HG03196 (cell line): ENCODE data around the gene EML4.

Source experiments
- ATAC-seq: cut with Tn5 transposase; IDR thresholded peaks from one replicate; pipeline ENCODE4 v1.9.1; 2021; ENCODE audit not compliant: unreplicated experiment

EML4 gene

GRCh38 chr2:42192652-42193566 lies 23.8 kb downstream of the EML4 start:
- ATAC-seq, result no peak

GRCh38 chr2:42193722-42194187 lies 24.6 kb downstream of the EML4 start:
- no peak for ATAC-seq

GRCh38 chr2:42194428-42194827 lies 25.3 kb downstream of the EML4 start:
- no peak for ATAC-seq

GRCh38 chr2:42195559-42195958 lies 26.4 kb downstream of the EML4 start:
- ATAC-seq, result no peak

DNA sequence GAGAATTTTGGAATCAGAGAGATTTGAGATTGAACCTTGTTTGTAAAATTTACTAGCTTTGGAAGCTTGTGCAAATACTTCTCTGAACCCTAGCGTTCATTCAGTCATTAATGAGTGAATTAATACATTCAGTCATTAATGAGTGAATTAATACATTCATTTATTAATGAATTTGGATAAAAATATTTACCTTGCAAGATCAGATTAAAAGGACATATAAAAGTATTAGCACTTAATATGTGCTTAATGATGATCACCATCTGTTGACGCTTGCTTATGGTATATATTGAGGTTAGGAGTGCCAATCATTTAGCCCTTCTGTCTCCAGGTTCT lies 26.9 kb downstream of the EML4 start:
- ATAC-seq, result no peak

- ATAC-seq, result no peak
Observed at GRCh38 chr2:42196403-42197267, 27.5 kb downstream of the EML4 start.

DNA sequence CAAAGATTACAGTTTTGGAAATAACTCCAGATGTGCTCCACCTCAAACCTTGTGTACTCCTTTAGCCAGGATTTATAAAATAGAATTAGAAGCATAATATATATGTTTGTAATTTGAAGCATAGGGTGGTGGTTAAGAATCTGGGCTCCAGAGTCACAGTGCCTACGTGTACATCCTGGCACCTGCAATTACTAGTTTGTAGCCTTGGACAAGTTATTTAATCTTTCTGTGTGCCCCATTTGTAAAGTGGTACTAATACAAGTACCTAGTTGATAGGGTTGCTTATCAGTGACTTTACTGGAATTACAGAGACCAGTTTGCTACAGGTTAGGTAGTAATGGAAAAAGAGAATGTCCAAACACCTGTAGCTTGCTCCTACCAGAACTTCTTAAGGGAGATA lies 28.6 kb downstream of the EML4 start:
- no peak for ATAC-seq

DNA sequence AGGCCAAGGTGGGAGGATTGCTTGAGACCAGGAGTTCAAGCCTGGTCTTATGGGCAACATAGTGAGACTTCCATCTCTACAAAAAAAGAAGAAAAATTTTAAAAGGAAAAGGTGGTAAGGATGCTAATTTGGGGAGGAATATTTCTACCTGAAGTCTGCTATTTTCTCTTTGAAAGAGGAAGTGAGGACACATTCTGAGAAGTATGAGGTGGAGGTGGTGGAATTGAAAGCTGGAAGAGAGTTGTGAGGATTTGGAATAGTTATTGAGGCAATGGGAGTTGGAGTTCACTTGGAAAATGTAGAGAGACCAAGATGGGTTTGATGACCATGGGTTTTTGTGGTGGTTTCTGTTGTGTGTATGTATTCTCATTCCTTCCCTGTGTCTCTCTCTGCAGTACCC lies 29.3 kb downstream of the EML4 start:
- ATAC-seq, result no peak

GRCh38 chr2:42199002-42199401 lies 29.8 kb downstream of the EML4 start:
- no peak for ATAC-seq

- ATAC-seq, result no peak
Observed at GRCh38 chr2:42199626-42200025, 30.5 kb downstream of the EML4 start.

DNA sequence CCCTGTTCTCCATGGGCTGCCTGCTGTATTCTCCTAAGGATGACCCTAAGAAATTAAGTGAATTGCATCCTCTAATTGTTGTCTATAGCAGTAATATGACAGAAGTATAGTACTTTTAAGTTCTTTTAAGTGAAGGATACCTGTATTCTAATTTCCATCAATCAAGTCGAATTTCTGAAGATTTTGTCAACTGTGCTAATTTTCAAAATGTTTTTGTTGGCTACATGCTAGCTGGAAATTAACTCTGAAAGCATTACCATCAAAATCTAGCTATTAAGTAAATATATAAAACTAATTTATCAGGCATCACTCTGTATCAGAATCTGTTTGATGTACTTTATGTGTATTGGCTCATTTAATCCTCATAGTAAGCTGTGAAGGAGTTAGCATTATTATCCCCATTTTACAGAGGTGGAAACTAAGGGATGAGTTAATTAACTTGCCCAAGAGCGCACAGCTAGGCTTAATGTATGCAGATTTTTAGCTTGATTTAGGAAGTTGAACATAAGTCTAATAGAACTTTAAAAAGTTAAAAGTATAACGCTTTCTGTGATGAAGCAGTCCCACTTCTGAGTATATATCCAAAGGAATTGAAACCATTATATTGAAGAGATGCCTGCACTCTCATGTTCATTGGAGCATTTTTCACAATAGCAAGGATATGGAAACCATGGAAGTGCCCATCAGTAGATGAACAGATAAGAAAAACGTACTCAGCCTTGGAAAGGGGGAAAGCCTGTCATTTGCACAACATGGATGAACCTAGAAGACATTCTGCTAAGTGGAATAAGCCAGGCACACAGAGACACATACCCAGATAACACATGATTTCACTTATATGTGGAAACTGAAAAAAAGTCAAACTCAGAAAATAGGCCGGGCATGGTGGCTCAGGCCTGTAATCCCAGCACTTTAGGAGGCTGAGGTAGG lies 32.0 kb downstream of the EML4 start:
- no peak for ATAC-seq

GRCh38 chr2:42202634-42203008 lies 33.5 kb downstream of the EML4 start:
- no peak for ATAC-seq

- no peak for ATAC-seq
Observed at GRCh38 chr2:42203792-42204191, 34.6 kb downstream of the EML4 start.

DNA sequence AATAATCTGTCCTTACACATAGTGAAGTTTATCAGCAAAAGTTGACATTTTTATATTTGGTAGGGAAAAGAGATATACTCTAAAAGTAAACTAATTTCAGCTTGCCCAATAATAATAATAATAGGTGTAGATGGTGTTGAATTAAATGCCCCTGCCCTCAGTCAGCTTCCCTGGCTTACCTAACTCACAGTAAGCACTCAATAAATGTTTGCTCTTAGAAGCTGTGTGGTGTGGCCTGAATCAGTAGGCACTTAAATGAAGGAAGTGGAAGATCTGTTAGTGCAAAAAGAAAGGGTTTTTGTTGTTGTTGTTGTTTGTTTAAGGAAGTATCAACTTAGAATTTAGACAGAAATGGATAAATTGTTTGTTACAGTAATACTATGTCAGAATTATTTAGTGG lies 36.2 kb downstream of the EML4 start:
- no peak for ATAC-seq

DNA sequence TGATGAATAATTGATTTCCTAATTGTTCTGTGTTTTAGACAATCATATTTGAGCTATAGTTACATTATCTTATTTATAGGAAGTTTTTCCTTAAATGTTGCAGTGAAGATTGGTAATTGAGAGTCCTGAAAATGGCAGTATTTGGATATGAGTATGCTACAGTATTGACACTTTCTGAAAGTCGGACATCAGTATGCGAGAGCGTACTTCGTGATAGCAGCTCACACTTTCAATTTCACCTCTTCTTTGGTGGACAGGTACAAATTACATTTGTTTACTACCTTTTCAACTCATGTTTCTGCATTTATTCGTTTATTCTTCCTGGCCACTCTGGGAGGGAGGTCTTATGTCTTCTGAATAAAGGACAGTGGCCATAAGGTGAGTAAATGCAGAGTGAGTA lies 38.7 kb downstream of the EML4 start:
- no peak for ATAC-seq

- ATAC-seq, result no peak
Observed at GRCh38 chr2:42210203-42210602, 41.0 kb downstream of the EML4 start.

GRCh38 chr2:42211291-42211690 lies 42.1 kb downstream of the EML4 start:
- ATAC-seq, result no peak

DNA sequence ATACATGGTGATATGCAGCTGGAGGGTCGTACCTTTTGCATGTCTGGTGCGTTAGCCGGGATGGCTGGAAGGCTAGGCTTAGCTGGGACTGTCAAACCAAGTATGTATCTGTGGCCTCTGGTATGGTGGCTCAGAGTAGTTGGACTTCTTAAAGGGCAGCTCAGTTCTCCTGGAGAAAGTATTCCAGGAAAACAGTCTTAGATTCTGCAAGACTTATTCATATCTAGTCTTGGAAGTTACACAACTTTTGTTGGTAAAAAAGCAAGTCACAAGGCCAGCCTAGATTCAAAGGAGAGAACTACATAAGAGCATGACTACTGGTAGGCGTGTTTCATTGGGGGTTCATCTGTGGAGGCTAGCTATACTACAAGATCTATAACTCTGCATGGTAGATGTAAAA lies 45.5 kb downstream of the EML4 start:
- ATAC-seq, result no peak

DNA sequence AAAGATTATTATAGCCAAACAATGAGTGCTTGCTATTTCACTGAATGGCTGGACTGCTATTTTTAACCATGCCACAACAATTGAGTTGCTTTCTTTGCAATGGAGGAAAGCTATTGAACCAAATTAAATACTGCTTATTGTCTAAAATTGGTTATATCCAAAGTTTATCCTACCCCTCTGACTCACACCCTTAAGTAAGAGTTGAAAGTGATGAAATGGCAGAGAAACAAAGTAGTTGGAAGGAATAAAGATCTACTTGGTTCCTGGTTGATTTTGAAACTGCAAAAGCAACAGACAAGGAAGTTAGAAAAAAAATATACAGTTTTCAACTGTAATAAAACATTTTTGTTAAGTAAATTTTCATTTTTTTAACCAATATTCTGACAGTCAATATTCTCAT lies 47.5 kb downstream of the EML4 start:
- no peak for ATAC-seq

DNA sequence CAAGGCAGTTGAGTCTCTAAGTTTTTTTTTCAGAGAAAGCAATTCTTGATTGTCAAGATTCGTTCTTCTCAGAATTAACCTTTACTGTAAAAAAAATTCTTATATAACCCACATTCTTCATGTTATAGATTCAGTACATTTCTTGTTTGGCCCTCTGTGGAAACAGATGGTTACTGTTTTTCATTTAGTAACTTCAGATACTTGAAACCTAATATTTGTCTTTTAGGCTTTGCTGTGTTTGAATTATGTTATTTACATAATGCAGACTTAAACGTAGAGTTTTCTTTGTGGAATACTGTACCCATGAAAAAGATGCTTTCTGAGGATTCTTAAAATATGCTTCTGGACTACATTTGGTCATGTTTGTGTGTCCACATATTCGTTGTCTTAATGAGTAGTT lies 48.2 kb downstream of the EML4 start:
- no peak for ATAC-seq

DNA sequence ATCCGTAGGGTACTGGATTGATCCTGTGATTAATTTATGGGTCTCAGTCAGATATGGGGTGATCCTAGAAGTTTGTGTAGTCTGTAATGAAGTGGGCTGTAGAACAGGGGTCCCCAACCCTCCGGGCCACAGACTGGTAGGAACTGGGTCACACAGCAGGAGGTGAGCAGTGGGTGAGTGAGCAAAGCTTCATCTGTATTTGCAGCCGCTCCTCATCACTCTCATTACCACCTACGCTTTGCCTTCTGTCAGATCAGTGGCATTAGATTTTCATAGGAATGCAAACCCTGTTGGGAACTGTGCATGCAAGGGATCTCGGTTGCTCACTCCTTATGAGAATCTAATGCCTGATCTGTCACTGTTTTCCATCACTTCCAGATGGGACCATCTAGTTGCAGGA lies 48.8 kb downstream of the EML4 start:
- no peak for ATAC-seq
